K562 (cell line): Measurements from ENCODE around the gene OSBPL3. TPM values are rescaled to one million over a fixed set of nuclear protein-coding genes. Genes with fewer than 3 reads are reported as not detected.

Source experiments
- ATAC-seq: fragments of 200-7000 bp; cut with Tn5 transposase; 3 replicates; pipeline ENCODE4 v1.9.1; 2020; ENCODE audit warnings: moderate library complexity
- BruUV-seq: library from RNA; stranded (reverse); fragments of 400-500 nt; replicated peaks from 2 replicates; lab custom pipeline; 2021; lab: Mats Ljungman, UMichigan
- CTCF ChIA-PET: fragments of 300-600 bp; formaldehyde crosslinking; extraction: SDS; loops from one replicate; lab custom pipeline; 2021; ENCODE audit warnings: low intra/inter-chr PET ratio; lab: Yijun Ruan, JAX
- POLR2A ChIA-PET: fragments of 300-600, 350-650 bp; sonication (Branson Sonifier 250); formaldehyde crosslinking; extraction: SDS; loops from one replicate; lab custom pipeline; 2021; ENCODE audit warnings: antibody characterized with exemption, inconsistent platforms; lab: Yijun Ruan, JAX
- DNase-seq, 4 experiments: peaks; one replicate each; pipeline versions ENCODE4 v3.0.0 to v3.0.0-alpha.2; 2011 to 2018; ENCODE audit warnings: low spot score in 3 of 4, mixed read lengths in 3 of 4; ENCODE audit errors: extremely low read depth in 1 of 4
- FAIRE-seq: peaks from 2 replicates; lab custom pipeline; 2011; peaks lifted over from hg19 to GRCh38; lab: Jason Lieb, UNC
- H2AFZ ChIP-seq: 2 replicates; pipeline ENCODE4 v1.6.0; 2011; ENCODE audit warnings: low read depth, low read length, control low read depth, inconsistent platforms
- H3K27ac ChIP-seq: fragments of 200-600 bp; 3 replicates; pipeline ENCODE4 v1.8.0; 2011; ENCODE audit warnings: low read depth, mild to moderate bottlenecking, control low read depth, inconsistent platforms, low read length, moderate library complexity, mixed read lengths; ENCODE audit errors: extremely low read depth
- H3K27me3 ChIP-seq, 2 experiments: fragments of 300-600 bp in 1 of 2; 2 replicates in 1 of 2; 3 replicates in 1 of 2; pipeline versions ENCODE4 v1.6.0 to v1.8.0; 2011; ENCODE audit warnings: inconsistent platforms in 2 of 2, low read length in 2 of 2, mild to moderate bottlenecking in 1 of 2, mixed read lengths in 1 of 2, moderate library complexity in 1 of 2; ENCODE audit not compliant: control insufficient read depth in 2 of 2, insufficient read depth in 2 of 2
- H3K36me3 ChIP-seq: fragments of 300-600 bp; 3 replicates; pipeline ENCODE4 v1.8.0; 2011; ENCODE audit warnings: mild to moderate bottlenecking, low read length, inconsistent platforms; ENCODE audit not compliant: control insufficient read depth, insufficient read depth
- H3K4me1 ChIP-seq, 2 experiments: fragments of 200-600 bp in 1 of 2; replicated peaks in 1 of 2; 2 replicates in 1 of 2; 3 replicates in 1 of 2; pipeline versions ENCODE4 v1.5.1 to v1.8.0; 2011; ENCODE audit warnings: inconsistent platforms in 2 of 2, low read length in 2 of 2, mild to moderate bottlenecking in 1 of 2, mixed read lengths in 1 of 2, moderate library complexity in 1 of 2; ENCODE audit not compliant: control insufficient read depth in 2 of 2, insufficient read depth in 2 of 2
- H3K4me2 ChIP-seq: 2 replicates; pipeline ENCODE4 v1.6.1; 2011; ENCODE audit warnings: low read length, control low read depth, inconsistent platforms, mixed read lengths; ENCODE audit not compliant: insufficient read depth
- H3K4me3 ChIP-seq: fragments of 200-600 bp; sonication (generic), shearing (Covaris generic); 2 replicates; pipeline ENCODE4 v1.5.1; 2016; ENCODE audit warnings: control low read depth, inconsistent platforms
- H3K79me2 ChIP-seq: fragments of 200-600 bp; 3 replicates; pipeline ENCODE4 v1.8.0; 2011; ENCODE audit warnings: low read length, inconsistent platforms; ENCODE audit not compliant: control insufficient read depth, insufficient read depth
- H3K9ac ChIP-seq, 2 experiments: 2 replicates each; pipeline versions ENCODE4 v1.6.0 to v1.6.1; 2011; ENCODE audit warnings: low read depth in 2 of 2, low read length in 2 of 2, control low read depth in 1 of 2, inconsistent platforms in 1 of 2, mild to moderate bottlenecking in 1 of 2, mixed read lengths in 1 of 2; ENCODE audit not compliant: insufficient read depth in 1 of 2
- H3K9me1 ChIP-seq: one replicate; pipeline ENCODE4 v1.6.0; 2011; ENCODE audit warnings: inconsistent platforms, mild to moderate bottlenecking, low read length, moderate library complexity; ENCODE audit not compliant: control insufficient read depth, insufficient read depth
- H3K9me3 ChIP-seq: replicated peaks from 2 replicates; pipeline ENCODE4 v1.5.1; 2011; ENCODE audit warnings: low read depth, low read length, inconsistent platforms; ENCODE audit not compliant: control insufficient read depth, insufficient read depth
- H4K20me1 ChIP-seq: replicated peaks from 2 replicates; pipeline ENCODE4 v1.6.1; 2011; ENCODE audit warnings: low read length, inconsistent platforms, mixed read lengths; ENCODE audit not compliant: control insufficient read depth, insufficient read depth
- ESRRA ChIP-seq: fragments of 450-650 bp; IDR thresholded peaks from 2 replicates; pipeline ENCODE4 v1.6.1; 2014; ENCODE audit warnings: low read depth, mild to moderate bottlenecking, moderate library complexity, borderline replicate concordance
- NCOR1 ChIP-seq: fragments of 450-650 bp; IDR thresholded peaks from 2 replicates; pipeline ENCODE4 v1.6.1; 2016; ENCODE audit warnings: mild to moderate bottlenecking, moderate library complexity
- NFIC ChIP-seq: fragments of 450-650 bp; IDR thresholded peaks from 2 replicates; pipeline ENCODE4 v1.6.1; 2017; ENCODE audit warnings: mild to moderate bottlenecking, inconsistent platforms
- PTTG1 ChIP-seq: fragments of 450-650 bp; IDR thresholded peaks from 2 replicates; pipeline ENCODE4 v1.6.1; 2016; ENCODE audit warnings: low read depth, mild to moderate bottlenecking, missing genetic modification characterization, missing compliant biosample characterization
- SMARCE1 ChIP-seq: fragments of 450-650 bp; IDR thresholded peaks from 2 replicates; pipeline ENCODE4 v1.7.1; 2016; ENCODE audit warnings: mild to moderate bottlenecking
- WGBS: fragments of 100-300 bp; shearing (Covaris generic); methylation state at CpG from one replicate; pipeline ENCODE4 v1.1.6; 2016; ENCODE audit warnings: low coverage, mixed read lengths; ENCODE audit not compliant: insufficient coverage; ENCODE audit errors: missing lambda C conversion rate; 5-methylcytosine and 5-hydroxymethylcytosine counted together
- in situ Hi-C: fragments of 300-500 bp; cut with MboI; formaldehyde crosslinking; loops from 4 replicates; pipeline ENCODE4 v1.15.0; 2018; ENCODE audit warnings: inconsistent platforms, mixed read lengths
- intact Hi-C: fragments of 100-400 bp; cut with micrococcal nuclease; formaldehyde crosslinking; loops from 2 replicates; pipeline ENCODE4 v1.14.2; 2022
- polyA plus RNA-seq, 8 experiments: library from polyadenylated mRNA; depleted of rRNA in 4 of 8; stranded (reverse) in 5 of 8; unstranded in 3 of 8; fragments of >200 nt; fragmentation: Nextera tagmentation in 2 of 8; fragmentation: Illumina TruSeq in 1 of 8; extraction: Ambion mirVana in 2 of 8; extraction: Trizol in 1 of 8; gene quantifications; 2 replicates each; pipeline versions ENCODE4 v1.2.1 to v1.2.3, GENCODE V29; 2011 to 2014; ENCODE audit warnings: inconsistent platforms in 1 of 8, missing spikeins in 1 of 8
- total RNA-seq, 7 experiments: library from RNA; depleted of rRNA in 6 of 7; stranded (reverse); fragments of >200 nt in 6 of 7; fragmentation: Illumina TruSeq in 2 of 7; extraction: Trizol in 2 of 7; gene quantifications; 2 replicates each; pipeline versions ENCODE4 v1.2.1 to v1.2.3, GENCODE V29; 2011 to 2021; ENCODE audit warnings: low replicate concordance in 1 of 7
- TF ChIP-seq, protein P1 (sequence below): fragments of 450-650 bp; IDR thresholded peaks from 2 replicates; pipeline ENCODE4 v1.6.1; 2016; ENCODE audit warnings: missing biosample characterization, missing genetic modification characterization
- TF ChIP-seq, protein P2 (sequence below): sonication (generic); formaldehyde crosslinking; IDR thresholded peaks from 2 replicates; pipeline ENCODE4 v1.8.0; 2023; ENCODE audit warnings: mild to moderate bottlenecking, missing genetic modification reagents
- TF ChIP-seq, protein P3 (sequence below): conservative IDR thresholded peaks from 2 replicates; pipeline ENCODE4 v1.6.1; 2011; ENCODE audit warnings: low read depth, mild to moderate bottlenecking, low read length; ENCODE audit not compliant: control insufficient read depth

The OSBPL3 gene
- total and polyA plus RNA-seq, 9 of the 15 experiments (the other 6 are each of a cell fraction or from before 2014, with no cell fraction given), result 4.8 to 37.2 (median 26.5) TPM

DNA sequence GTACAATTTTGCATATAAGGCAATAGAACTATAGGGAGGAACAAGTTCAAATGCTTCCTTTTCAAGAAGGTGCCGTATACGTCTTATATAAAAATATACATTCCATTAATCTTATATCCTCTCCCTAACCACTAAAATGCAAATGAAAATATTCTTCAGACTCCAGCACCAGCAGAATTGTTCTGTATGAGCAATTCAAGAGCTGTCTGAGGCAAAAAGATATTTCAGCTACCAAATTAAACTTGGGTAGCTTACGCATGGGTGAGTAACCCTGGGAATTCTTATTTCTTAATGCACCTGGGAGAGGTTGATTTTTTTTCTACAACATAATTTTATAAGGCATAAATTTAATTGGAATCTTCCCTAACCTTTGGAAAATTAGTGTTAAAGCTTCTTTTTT, 180.5 kb downstream of the OSBPL3 start (continued):
- TF ChIP-seq NFIC, result no peak
- TF ChIP-seq, all 486 proteins: peak for 0

DNA sequence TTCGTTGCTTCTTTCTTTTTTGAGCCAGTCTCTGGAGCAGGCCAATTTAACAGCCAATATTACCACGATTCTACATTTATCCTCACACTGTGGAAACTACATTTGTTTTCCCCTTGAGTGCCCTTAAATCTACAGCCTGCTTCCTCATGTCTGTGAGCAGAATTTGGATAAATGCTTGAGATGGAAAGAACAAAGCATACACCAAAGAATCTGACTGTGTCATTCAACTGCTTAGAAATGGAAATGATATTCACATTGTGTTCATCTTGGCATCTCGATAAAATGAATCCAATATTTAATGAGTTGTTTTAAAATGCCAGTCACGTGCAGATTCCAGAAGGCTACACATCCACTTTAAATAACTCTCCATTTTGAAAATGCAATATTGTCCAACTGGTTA, 181.7 kb downstream of the OSBPL3 start:
- BruUV-seq, result no TSS peak

More for the DNA sequence above, 181.7 kb downstream of the OSBPL3 start:
- H4K20me1 ChIP-seq, result no peaks in the 10 kb centered on the region
- TF ChIP-seq PTTG1 (tag) (no peak), SMARCE1 (no peak), NCOR1 (no peak), ESRRA (no peak)
- TF ChIP-seq, protein P1, sequence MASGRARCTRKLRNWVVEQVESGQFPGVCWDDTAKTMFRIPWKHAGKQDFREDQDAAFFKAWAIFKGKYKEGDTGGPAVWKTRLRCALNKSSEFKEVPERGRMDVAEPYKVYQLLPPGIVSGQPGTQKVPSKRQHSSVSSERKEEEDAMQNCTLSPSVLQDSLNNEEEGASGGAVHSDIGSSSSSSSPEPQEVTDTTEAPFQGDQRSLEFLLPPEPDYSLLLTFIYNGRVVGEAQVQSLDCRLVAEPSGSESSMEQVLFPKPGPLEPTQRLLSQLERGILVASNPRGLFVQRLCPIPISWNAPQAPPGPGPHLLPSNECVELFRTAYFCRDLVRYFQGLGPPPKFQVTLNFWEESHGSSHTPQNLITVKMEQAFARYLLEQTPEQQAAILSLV (tag), result no peak
- TF ChIP-seq, protein P2, sequence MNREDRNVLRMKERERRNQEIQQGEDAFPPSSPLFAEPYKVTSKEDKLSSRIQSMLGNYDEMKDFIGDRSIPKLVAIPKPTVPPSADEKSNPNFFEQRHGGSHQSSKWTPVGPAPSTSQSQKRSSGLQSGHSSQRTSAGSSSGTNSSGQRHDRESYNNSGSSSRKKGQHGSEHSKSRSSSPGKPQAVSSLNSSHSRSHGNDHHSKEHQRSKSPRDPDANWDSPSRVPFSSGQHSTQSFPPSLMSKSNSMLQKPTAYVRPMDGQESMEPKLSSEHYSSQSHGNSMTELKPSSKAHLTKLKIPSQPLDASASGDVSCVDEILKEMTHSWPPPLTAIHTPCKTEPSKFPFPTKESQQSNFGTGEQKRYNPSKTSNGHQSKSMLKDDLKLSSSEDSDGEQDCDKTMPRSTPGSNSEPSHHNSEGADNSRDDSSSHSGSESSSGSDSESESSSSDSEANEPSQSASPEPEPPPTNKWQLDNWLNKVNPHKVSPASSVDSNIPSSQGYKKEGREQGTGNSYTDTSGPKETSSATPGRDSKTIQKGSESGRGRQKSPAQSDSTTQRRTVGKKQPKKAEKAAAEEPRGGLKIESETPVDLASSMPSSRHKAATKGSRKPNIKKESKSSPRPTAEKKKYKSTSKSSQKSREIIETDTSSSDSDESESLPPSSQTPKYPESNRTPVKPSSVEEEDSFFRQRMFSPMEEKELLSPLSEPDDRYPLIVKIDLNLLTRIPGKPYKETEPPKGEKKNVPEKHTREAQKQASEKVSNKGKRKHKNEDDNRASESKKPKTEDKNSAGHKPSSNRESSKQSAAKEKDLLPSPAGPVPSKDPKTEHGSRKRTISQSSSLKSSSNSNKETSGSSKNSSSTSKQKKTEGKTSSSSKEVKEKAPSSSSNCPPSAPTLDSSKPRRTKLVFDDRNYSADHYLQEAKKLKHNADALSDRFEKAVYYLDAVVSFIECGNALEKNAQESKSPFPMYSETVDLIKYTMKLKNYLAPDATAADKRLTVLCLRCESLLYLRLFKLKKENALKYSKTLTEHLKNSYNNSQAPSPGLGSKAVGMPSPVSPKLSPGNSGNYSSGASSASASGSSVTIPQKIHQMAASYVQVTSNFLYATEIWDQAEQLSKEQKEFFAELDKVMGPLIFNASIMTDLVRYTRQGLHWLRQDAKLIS (CRISPR knock-in tag), result no peak
- TF ChIP-seq, protein P3, sequence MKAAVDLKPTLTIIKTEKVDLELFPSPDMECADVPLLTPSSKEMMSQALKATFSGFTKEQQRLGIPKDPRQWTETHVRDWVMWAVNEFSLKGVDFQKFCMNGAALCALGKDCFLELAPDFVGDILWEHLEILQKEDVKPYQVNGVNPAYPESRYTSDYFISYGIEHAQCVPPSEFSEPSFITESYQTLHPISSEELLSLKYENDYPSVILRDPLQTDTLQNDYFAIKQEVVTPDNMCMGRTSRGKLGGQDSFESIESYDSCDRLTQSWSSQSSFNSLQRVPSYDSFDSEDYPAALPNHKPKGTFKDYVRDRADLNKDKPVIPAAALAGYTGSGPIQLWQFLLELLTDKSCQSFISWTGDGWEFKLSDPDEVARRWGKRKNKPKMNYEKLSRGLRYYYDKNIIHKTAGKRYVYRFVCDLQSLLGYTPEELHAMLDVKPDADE, result no peak
- POLR2A ChIA-PET, result no interaction called here
- DNase-seq (no peak), FAIRE-seq (no peak), ATAC-seq (no peak)
- in situ Hi-C loops, result no loop called here
- peaks cover 7 to 20% of the 10 kb centered on the region in 2 experiments; a peak in 4 of 5 replicates for H3K4me1 ChIP-seq
- CTCF ChIA-PET, result no interaction called here
- peaks cover 11% of the 10 kb centered on the region; the same call in 1 of the 3 replicates for H3K79me2 ChIP-seq
- no peak overlapping the region for H3K4me2 ChIP-seq
- no peaks in the 10 kb centered on the region for H3K27me3 ChIP-seq
- no peak overlapping the region for H3K4me3 ChIP-seq
- H3K9me3 ChIP-seq, result peaks cover 2% of the 10 kb centered on the region; the same call in 1 of the 2 replicates
- H3K27ac ChIP-seq, result no peak overlapping the region
- H3K36me3 ChIP-seq, result peaks cover 31% of the 10 kb centered on the region
- 79% methylated on average over 4 of the region's 4 CpGs for WGBS
- H3K9me1 ChIP-seq, result no peaks in the 10 kb centered on the region
- H2AFZ ChIP-seq, result no peak overlapping the region
- intact Hi-C loops, result loop anchor here (10.0 kb wide), 1 partner anchor 73 kb away; no protein-coding TSS in a partner anchor
- no peak overlapping the region for H3K9ac ChIP-seq
